Measurements from ENCODE around the gene PAQR4. TPM values are rescaled to one million over a fixed set of nuclear protein-coding genes. Genes with fewer than 3 reads are reported as not detected.
A peak's percentile ranks its signal among the peaks of the same experiment; 100 is the strongest.

Gene PAQR4
- total RNA-seq, 2 experiments from 2014 or later, result 58.7 to 62.9 TPM

DNA sequence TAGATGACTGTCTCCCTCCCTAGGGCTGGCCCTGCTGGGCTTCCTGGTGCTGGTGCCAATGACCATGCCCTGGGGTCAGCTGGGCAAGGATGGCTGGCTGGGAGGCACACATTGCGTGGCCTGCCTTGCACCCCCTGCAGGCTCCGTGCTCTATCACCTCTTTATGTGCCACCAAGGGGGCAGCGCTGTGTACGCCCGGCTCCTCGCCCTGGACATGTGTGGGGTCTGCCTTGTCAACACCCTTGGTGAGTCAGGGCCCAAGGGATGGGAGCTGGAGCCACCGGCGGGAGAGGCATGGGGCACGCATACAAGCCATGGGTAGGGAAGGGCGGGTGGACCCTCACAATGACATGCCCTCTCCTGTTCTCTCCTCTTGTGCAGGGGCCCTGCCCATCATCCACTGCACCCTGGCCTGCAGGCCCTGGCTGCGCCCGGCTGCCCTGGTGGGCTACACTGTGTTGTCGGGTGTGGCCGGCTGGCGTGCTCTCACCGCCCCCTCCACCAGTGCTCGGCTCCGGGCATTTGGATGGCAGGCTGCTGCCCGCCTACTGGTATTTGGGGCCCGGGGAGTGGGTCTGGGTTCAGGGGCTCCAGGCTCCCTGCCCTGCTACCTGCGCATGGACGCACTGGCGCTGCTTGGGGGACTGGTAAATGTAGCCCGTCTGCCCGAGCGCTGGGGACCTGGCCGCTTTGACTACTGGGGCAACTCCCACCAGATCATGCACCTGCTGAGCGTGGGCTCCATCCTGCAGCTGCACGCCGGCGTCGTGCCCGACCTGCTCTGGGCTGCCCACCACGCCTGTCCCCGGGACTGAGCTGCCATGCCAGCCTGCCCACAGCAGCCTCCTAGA lies 2.2 kb downstream of the PAQR4 start:
- Mint-ChIP-seq H3K36me3 (peaks cover 16% of the 10 kb centered on the region), H3K27me3 (peaks cover 9% of the 10 kb centered on the region), H3K9me3 (ENCODE audit: low read depth) (no peaks in the 10 kb centered on the region), H3K4me1 (peaks cover 26% of the 10 kb centered on the region), H3K27ac (peak overlapping the region; percentile 60), H3K4me3 (peak overlapping the region; percentile 73)
- CTCF ChIA-PET, result interaction anchor here (1.1 to 2.2 kb wide), 2 partner anchors 44 to 57 kb away, joined by 4 to 10 read pairs; no protein-coding TSS in a partner anchor
- DNase-seq, result no peak
- ATAC-seq, result no peak

DNA sequence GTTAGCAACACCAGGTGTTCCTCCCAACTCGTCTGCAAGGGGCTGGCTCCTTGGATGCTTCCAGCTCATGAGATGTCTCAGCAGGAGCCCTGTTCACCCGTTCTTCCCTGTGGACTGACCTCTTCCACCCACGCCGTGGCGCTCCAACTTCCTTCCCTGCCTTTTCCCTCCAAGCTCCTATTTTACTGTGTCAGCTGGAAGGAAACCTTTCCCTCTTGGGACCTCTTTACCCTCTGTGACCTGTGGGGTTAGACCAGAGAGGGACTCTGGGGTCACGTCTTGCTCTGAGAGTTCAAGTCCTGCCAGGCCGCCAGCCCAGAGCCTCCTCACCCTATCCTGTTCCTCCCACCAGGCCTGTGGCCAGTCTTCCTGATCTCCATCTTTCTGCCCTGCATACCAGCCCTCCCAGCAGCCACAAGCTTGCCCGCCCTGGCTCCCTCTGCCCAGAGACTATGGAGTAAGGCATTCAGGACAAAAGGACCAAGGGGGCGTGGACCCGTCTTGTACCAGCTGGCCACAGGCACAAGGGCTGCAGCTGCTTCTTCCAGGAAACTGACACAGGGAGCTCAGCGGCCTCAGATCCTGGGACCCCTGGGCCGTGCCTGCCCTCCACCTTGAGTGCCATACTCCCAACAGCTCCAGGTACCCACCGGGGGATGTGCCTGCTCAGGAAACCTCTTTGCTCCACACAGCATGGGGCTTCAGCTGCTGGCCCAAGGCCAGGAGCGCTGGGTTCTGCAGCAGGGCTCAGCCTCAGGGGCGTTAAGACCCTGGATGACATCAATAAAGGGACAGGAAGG lies 3.0 kb downstream of the PAQR4 start:
- Mint-ChIP-seq H3K27ac (no peak overlapping the region), H3K9me3 (ENCODE audit: low read depth) (no peaks in the 10 kb centered on the region), H3K4me1 (peaks cover 27% of the 10 kb centered on the region), H3K4me3 (no peak overlapping the region), H3K27me3 (peaks cover 9% of the 10 kb centered on the region), H3K36me3 (peaks cover 20% of the 10 kb centered on the region)
- CTCF ChIA-PET, result interaction anchor here (0.8 to 2.2 kb wide), 3 partner anchors 45 to 90 kb away, joined by 3 to 10 read pairs (median 4); partner anchors contain the start of gene FLYWCH2
- DNase-seq (no peak), ATAC-seq (no peak)

- Mint-ChIP-seq H3K36me3 (peaks cover 26% of the 10 kb centered on the region), H3K9me3 (ENCODE audit: low read depth) (no peaks in the 10 kb centered on the region), H3K27me3 (peaks cover 6% of the 10 kb centered on the region), H3K27ac (no peak overlapping the region), H3K4me3 (no peak overlapping the region), H3K4me1 (peaks cover 29% of the 10 kb centered on the region)
- DNase-seq, result no peak
- ATAC-seq, result no peak
- CTCF ChIA-PET, result interaction anchor here (2.2 kb wide), 1 partner anchor 56 kb away, joined by 10 read pairs; no protein-coding TSS in a partner anchor
Observed at GRCh38 chr16:2973093-2973492, 3.9 kb downstream of the PAQR4 start.

DNA sequence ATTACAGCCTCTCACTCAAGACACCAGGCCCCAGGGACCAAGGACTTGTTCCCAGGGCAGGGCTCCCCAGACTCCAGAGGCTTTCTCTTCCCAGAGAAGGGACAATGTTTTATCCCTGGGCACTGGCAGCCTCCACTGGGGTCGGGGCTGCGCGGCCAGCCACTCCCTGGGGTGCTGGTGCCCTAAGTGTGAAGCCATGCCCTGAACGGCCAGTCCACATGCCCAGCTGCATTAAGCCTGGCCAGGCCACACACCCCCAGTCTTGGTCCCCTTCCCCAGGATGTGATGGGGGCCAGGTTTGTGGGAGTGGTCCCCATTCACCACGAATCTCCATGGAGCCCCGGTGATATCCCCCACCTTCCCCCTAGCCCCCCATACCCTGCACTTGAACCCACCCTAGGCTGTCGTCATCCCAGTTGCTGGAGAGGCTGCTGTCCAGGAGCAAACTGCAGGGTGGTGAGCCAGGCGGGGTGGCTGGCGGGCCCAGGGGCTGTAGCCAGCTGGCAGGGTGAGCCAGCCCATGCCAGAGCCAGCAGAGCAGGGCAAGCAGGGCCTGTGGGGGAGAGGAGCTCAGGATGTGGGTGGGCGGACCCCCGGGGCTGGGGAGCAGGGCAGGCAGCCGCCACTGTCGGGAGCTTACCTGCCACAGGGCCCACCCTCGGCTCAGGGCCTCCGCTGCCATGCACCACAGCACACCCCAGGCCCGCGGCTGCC lies 4.6 kb downstream of the PAQR4 start:
- H3K4me1 Mint-ChIP-seq, result peaks cover 25% of the 10 kb centered on the region
- ATAC-seq (no peak), DNase-seq (no peak)
- peaks cover 26% of the 10 kb centered on the region for H3K36me3 Mint-ChIP-seq
- H3K27me3 Mint-ChIP-seq, result no peaks in the 10 kb centered on the region
- CTCF ChIA-PET, result interaction anchor here (2.2 kb wide), 1 partner anchor 55 kb away, joined by 10 read pairs; no protein-coding TSS in a partner anchor
- H3K27ac Mint-ChIP-seq, result no peak overlapping the region
- no peaks in the 10 kb centered on the region for H3K9me3 Mint-ChIP-seq (ENCODE audit: low read depth)
- no peak overlapping the region for H3K4me3 Mint-ChIP-seq

DNA sequence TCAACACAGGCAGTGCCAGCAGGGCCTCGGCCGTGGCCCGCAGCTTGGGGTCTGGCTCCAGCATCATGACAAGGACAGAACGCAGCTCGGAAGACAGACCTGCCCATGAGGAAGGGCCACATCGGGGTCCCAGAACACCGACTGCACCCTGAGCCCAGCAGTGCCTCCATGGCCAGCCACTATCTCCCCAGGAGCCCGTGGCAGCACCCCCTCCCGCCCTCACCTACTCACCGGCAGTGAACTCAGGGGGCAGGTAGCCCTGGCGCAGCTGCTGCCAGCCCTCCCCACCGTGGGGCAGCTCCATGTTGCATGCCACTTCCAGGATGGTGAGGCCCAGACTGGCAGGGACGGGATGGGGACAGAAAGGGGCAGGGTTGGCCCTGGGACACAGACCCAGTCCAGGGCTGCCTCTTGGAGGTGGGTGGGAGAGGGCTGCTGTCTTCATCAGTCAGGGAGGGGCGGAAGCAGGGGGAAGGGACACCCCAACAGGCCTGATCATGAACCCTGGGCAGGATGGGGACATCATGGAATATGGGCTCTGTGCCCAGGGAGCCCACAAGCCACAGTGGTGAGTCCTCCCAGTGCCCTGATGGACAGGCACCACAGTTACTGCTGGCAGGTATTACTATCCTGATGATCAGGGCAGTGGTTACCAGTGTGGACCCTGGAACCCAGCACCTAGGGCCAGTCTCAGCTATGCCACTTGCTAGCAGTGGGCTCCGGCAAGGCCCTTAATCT lies 5.3 kb downstream of the PAQR4 start:
- ATAC-seq (no peak), DNase-seq (no peak)
- Mint-ChIP-seq H3K27ac (no peak overlapping the region), H3K4me1 (peaks cover 26% of the 10 kb centered on the region), H3K4me3 (no peak overlapping the region), H3K36me3 (peaks cover 26% of the 10 kb centered on the region), H3K9me3 (ENCODE audit: low read depth) (no peaks in the 10 kb centered on the region), H3K27me3 (no peaks in the 10 kb centered on the region)
- CTCF ChIA-PET, result interaction anchor here (1.0 kb wide), 1 partner anchor 11 kb away, joined by 3 read pairs; no protein-coding TSS in a partner anchor

GRCh38 chr16:2975161-2975795 lies 6.1 kb downstream of the PAQR4 start:
- Mint-ChIP-seq H3K4me1 (peaks cover 27% of the 10 kb centered on the region), H3K9me3 (ENCODE audit: low read depth) (no peaks in the 10 kb centered on the region), H3K4me3 (no peak overlapping the region), H3K27me3 (no peaks in the 10 kb centered on the region), H3K36me3 (peaks cover 26% of the 10 kb centered on the region), H3K27ac (no peak overlapping the region)
- DNase-seq, result no peak
- CTCF ChIA-PET, result interaction anchor here (1.0 kb wide), 1 partner anchor 12 kb away, joined by 3 read pairs; no protein-coding TSS in a partner anchor
- no peak for ATAC-seq

GRCh38 chr16:2976201-2976600 lies 7.1 kb downstream of the PAQR4 start:
- CTCF ChIA-PET, result no interaction called here
- Mint-ChIP-seq H3K36me3 (peaks cover 25% of the 10 kb centered on the region), H3K27me3 (no peaks in the 10 kb centered on the region), H3K9me3 (ENCODE audit: low read depth) (no peaks in the 10 kb centered on the region), H3K4me3 (no peak overlapping the region), H3K27ac (no peak overlapping the region), H3K4me1 (peaks cover 24% of the 10 kb centered on the region)
- DNase-seq (no peak), ATAC-seq (no peak)

DNA sequence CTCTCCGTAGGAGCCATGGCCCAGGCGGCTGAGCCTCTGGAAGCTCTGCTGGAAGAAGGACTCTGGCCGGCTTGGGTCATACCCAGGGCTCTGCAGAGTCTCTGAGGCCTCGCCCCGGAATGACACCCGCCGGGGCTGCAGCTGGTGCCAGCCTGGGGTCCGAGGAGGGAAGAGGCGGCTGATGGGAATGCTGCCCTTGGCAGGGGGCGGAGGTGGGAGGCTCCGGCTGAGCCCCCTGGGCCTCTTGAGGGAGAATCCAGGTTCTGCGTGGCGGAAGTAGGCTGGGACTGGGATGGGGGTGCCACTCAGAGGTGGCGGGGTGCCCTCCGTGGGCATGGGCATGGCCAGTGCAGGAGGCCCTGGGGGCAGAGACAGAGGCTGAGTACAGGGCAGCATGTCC lies 7.5 kb downstream of the PAQR4 start:
- H3K27me3 Mint-ChIP-seq, result no peaks in the 10 kb centered on the region
- H3K9me3 Mint-ChIP-seq (ENCODE audit: low read depth), result no peaks in the 10 kb centered on the region
- ATAC-seq (no peak), DNase-seq (no peak)
- H3K27ac Mint-ChIP-seq, result no peak overlapping the region
- no peak overlapping the region for H3K4me3 Mint-ChIP-seq
- CTCF ChIA-PET, result no interaction called here
- H3K4me1 Mint-ChIP-seq, result peaks cover 26% of the 10 kb centered on the region
- H3K36me3 Mint-ChIP-seq, result peaks cover 24% of the 10 kb centered on the region

DNA sequence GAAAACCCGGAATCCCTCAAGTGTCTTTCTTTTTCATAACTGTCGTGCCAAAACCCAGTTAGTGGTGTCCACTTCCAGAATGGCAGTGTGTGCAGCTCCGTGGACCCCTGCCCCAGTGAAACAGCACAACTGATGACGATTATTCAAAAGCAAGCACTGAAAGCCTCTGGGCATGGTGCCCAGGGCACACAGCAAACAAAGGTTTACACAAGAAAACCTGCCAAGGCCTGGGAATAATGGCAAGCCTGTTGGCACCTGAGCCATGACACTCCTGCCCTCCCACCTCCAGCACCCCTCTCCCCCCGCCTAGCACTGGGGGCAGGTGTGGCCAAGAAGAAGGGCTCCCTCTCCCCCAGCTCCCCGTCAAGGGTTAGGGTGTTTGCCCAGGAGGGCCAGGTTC lies 8.3 kb downstream of the PAQR4 start:
- no peaks in the 10 kb centered on the region for H3K9me3 Mint-ChIP-seq (ENCODE audit: low read depth)
- CTCF ChIA-PET, result interaction anchor here (1.1 to 1.3 kb wide), 3 partner anchors 10 to 26 kb away, joined by 3 to 8 read pairs (median 4); no protein-coding TSS in a partner anchor
- H3K27ac Mint-ChIP-seq, result no peak overlapping the region
- peaks cover 3% of the 10 kb centered on the region for H3K27me3 Mint-ChIP-seq
- DNase-seq (no peak), ATAC-seq (no peak)
- H3K36me3 Mint-ChIP-seq, result peaks cover 22% of the 10 kb centered on the region
- no peak overlapping the region for H3K4me3 Mint-ChIP-seq
- peaks cover 25% of the 10 kb centered on the region for H3K4me1 Mint-ChIP-seq

- Mint-ChIP-seq H3K4me1 (peaks cover 33% of the 10 kb centered on the region), H3K27me3 (peaks cover 4% of the 10 kb centered on the region), H3K4me3 (peak overlapping the region; percentile 93), H3K27ac (peak overlapping the region; percentile 85), H3K9me3 (ENCODE audit: low read depth) (no peaks in the 10 kb centered on the region), H3K36me3 (peaks cover 15% of the 10 kb centered on the region)
- DNase-seq (peak; percentile 60), ATAC-seq (peak; percentile 14)
- CTCF ChIA-PET, result interaction anchor here (1.2 to 3.3 kb wide), 7 partner anchors 10 to 150 kb away, joined by 3 to 28 read pairs (median 6); partner anchors contain the start of genes PAQR4 and TNFRSF12A
Observed at GRCh38 chr16:2979669-2980226, 10.6 kb downstream of the PAQR4 start.

DNA sequence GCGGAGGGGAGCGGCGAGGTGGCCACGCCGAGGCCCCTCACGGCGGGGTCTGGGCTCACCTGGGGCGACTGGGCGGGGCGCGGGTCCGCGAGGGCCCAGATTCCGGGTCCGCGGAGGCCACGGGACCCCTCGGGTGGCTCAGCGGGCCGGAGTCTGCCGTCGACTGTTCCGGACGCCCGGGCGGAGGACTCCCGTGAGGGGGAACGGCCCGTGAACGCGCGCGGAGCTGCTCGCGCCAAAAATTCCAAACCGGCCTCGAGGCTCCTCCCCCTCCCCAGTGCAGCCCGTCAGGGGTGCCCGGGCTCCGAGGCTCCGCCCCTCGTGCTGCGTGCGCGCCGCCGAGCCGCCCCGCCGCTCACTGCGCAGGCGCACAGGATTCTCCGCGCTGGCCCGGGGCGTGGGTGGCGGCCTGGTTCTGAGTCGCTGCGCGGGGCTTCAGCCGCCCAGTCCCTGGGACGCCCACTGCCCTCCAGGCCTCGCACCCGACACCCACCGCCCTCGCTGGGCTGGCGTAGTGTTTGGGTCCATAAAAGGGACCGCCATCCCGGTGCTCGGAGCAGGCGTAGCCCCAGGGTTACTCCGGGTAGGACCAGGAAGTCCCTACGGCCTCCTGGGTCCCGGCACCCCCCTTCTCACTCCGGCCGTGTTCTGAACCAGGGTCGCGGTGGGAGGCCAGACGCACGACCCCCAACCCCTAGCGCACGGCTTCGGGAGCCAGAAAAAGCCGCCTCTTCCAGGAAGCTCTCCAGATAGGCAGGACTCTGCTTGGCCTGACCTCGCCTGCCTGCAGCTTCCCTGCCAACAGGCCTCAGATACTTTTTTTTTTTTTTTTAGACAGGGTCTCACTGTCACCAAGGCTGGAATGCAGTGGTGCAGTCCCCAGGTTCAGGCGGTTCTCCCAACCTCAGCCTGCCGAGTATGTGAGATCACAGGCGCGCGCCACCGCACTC lies 11.4 kb downstream of the PAQR4 start, which contains the start of gene PKMYT1:
PKMYT1 (minus strand) TSS at position 220 of the 950 bp plus-strand sequence. CDS start 789 bp downstream, outside the sequence.
- DNase-seq (peak; percentile 96), ATAC-seq (peak; percentile 90)
- Mint-ChIP-seq H3K27ac (peak within 1 kb of the TSS; percentile 86), H3K4me1 (peaks cover 33% of the 10 kb centered on the region), H3K9me3 (ENCODE audit: low read depth) (no peaks in the 10 kb centered on the region), H3K36me3 (peaks cover 15% of the 10 kb centered on the region), H3K27me3 (peaks cover 4% of the 10 kb centered on the region), H3K4me3 (peak within 1 kb of the TSS; percentile 93)
- CTCF ChIA-PET, result interaction anchor here (0.6 to 3.3 kb wide), 15 partner anchors 11 to 150 kb away, joined by 3 to 28 read pairs (median 4); partner anchors contain the start of genes KREMEN2, PAQR4 and TNFRSF12A

Data from activated CD8-positive, alpha-beta memory T cell treated with anti-CD3 and anti-CD28 coated beads, Interleukin-2, amount 10 ng/mL, durations not matched to agents 7 days and 5 days (primary cell).